GM21381 (cell line): Measurements from ENCODE around the gene POU3F3.

Experiments
- ATAC-seq: cut with Tn5 transposase; IDR thresholded peaks from one replicate; pipeline ENCODE4 v1.9.1; 2021; ENCODE audit warnings: mild to moderate bottlenecking, moderate library complexity; ENCODE audit not compliant: unreplicated experiment

Gene POU3F3

GRCh38 chr2:104846786-104847585, 6.9 kb upstream of the POU3F3 start:
- ATAC-seq = no peak

GRCh38 chr2:104847586-104848160, 6.2 kb upstream of the POU3F3 start:
- no peak for ATAC-seq

- no peak for ATAC-seq
Observed at GRCh38 chr2:104848526-104848925, 5.4 kb upstream of the POU3F3 start.

GRCh38 chr2:104849101-104849500, 4.8 kb upstream of the POU3F3 start:
- no peak for ATAC-seq

- no peak for ATAC-seq
Observed at GRCh38 chr2:104849618-104850141, 4.2 kb upstream of the POU3F3 start.

GRCh38 chr2:104850361-104851290, 3.3 kb upstream of the POU3F3 start:
- ATAC-seq = no peak

- no peak for ATAC-seq
Observed at GRCh38 chr2:104851291-104852089, 2.4 kb upstream of the POU3F3 start.

GRCh38 chr2:104852090-104852666, 1.7 kb upstream of the POU3F3 start:
- no peak for ATAC-seq

- ATAC-seq = no peak
Observed at GRCh38 chr2:104854498-104855220, 744 bp downstream of the POU3F3 start.

GRCh38 chr2:104855221-104856085, 1.5 kb downstream of the POU3F3 start:
- no peak for ATAC-seq

GRCh38 chr2:104856086-104856972, 2.4 kb downstream of the POU3F3 start:
- no peak for ATAC-seq

- ATAC-seq = no peak
Observed at GRCh38 chr2:104856973-104857261, 3.0 kb downstream of the POU3F3 start.

GRCh38 chr2:104857262-104858005, 3.5 kb downstream of the POU3F3 start:
- no peak for ATAC-seq

GRCh38 chr2:104858006-104858978, 4.4 kb downstream of the POU3F3 start:
- ATAC-seq = no peak

- ATAC-seq = no peak
Observed at GRCh38 chr2:104859291-104859765, 5.4 kb downstream of the POU3F3 start.
